HepG2 (cell line): ENCODE data around the gene ABCC1.

Source experiments
- CC2D1A ChIP-seq: sonication (generic); formaldehyde crosslinking; IDR thresholded peaks from 2 replicates; pipeline ENCODE4 v1.8.1; 2023; ENCODE audit warnings: mild to moderate bottlenecking, missing genetic modification reagents
- CEBPB ChIP-seq: IDR thresholded peaks from 2 replicates; pipeline ENCODE4 v1.6.1; 2011; ENCODE audit warnings: low read depth, low read length, improper control_type of control experiment, borderline replicate concordance
- CENPT ChIP-seq: sonication (generic); formaldehyde crosslinking; IDR thresholded peaks from 2 replicates; pipeline ENCODE4 v1.8.0; 2022; ENCODE audit warnings: low read depth, mild to moderate bottlenecking, moderate library complexity, missing genetic modification reagents
- CTCF ChIP-seq: sonication (generic); formaldehyde crosslinking; IDR thresholded peaks from 2 replicates; pipeline ENCODE4 v1.5.0; 2020; ENCODE audit warnings: mild to moderate bottlenecking, missing genetic modification reagents, moderate library complexity
- EZH2 ChIP-seq: conservative IDR thresholded peaks from 2 replicates; pipeline ENCODE4 v1.6.1; 2012; ENCODE audit warnings: mild to moderate bottlenecking, low read depth, low read length, moderate library complexity
- MATR3 ChIP-seq: sonication (generic); formaldehyde crosslinking; IDR thresholded peaks from 2 replicates; pipeline ENCODE4 v1.4.0; 2020; ENCODE audit warnings: missing genetic modification reagents
- PCBP2 ChIP-seq: fragments of 200-400 bp; formaldehyde crosslinking; optimal IDR thresholded peaks from 2 replicates; pipeline ENCODE3; 2018; ENCODE audit warnings: low read length, low read depth; ENCODE audit not compliant: poor library complexity, severe bottlenecking
- ZFX ChIP-seq: sonication (generic); formaldehyde crosslinking; IDR thresholded peaks from 2 replicates; pipeline ENCODE4 v1.4.0; 2020; ENCODE audit warnings: mild to moderate bottlenecking, low read depth, missing genetic modification reagents, moderate library complexity

DNA sequence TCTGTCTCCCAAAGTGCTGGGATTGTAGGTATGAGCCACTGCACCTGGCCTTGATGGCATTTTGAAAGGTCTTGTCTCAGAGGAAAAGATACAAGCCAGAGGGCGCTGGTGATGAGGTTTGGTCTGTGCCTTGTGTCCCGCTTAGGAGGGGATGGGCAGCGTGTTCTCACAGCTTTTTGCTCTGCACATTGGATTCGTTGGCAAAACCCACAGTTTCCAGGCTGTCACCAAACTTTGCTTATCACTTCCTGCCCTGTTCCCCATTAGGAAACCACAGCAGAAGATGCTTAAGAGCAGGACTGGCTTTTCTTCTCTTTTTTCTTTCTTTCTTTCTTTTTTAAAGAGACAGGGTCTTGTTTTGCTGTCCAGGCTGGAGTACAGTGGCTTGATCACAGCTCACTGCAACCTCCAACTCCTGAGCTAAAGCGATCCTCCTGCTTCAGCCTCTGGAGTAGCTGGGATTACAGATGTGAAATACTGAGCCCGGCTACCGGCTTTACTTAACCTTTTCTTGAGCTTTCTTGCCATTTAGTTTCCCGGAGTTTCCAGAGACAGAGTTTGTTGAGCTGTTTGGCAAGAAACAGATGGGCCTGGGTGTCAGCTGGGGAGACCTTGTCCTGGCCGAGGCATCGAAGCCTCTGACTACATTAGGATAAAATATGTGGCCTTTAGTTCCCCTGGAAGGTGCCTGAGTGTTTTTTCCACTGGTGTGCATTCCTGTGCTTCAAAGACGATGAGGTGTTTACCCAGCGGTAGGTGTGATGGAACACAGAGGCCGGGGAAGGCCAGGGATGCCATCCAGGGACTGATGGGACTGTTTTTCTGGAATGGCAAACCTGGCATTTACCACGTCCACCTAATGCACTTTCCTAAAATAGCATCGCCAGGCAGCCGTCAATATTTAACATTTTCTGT lies 112.9 kb downstream of the ABCC1 start:
- TF ChIP-seq CTCF (CRISPR knock-in tag) (no peak), CC2D1A (CRISPR knock-in tag) (no peak), PCBP2 (no peak), MATR3 (no peak), ZFX (no peak), CENPT (CRISPR knock-in tag) (no peak), EZH2 (no peak), CEBPB (no peak)
